NCI-H526 (cell line): ENCODE results near the gene WAC.
"Not testable (repeated sequence)": the region's sequence is repeated elsewhere in the genome, so short reads cannot be mapped to it uniquely, and the experiment has no call there.

Source experiments
- DNase-seq, 2 experiments: peaks; one replicate each; lab custom pipeline; 2025; lab: John Stamatoyannopoulos, UW

The WAC gene

GRCh38 chr10:28564905-28565304, 32.0 kb downstream of the WAC start:
- peak; percentile 34 to 58 for DNase-seq

- DNase-seq = no peak
These were observed 33.6 kb downstream of the WAC start for GRCh38 chr10:28566458-28567015.

DNA sequence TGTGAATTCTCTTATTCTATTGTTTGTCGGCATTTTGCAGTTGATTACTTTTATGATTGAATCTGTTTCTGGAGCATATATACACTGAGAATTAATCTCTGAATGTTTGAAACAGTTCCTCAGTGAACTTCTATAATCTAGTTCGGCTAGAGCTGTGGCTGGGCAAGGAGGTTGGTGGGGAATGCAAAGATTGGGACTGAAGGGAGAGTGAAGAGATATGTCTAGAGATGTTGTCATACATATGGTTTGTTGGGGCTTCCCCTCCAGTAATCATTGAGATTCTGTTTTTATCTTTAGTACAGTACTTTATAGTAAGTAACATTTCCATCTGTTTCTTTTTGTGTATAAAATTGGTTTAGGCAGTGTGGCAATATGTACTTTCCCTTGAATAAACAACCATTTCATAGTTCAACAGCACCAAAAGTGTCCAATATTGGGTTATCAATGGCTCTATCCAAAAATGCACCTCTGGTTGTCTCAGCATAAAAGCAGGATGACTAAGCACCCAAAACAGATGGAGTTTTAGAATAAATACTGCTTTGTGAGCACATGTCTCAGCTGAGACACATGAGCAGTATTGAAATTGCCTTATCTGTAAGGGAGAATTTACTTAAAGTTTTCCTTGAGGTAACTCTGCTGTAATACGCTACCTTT, 36.7 kb downstream of the WAC start:
- no peak for DNase-seq

- DNase-seq = no peak
These were observed 37.7 kb downstream of the WAC start for GRCh38 chr10:28570598-28570997.

DNA sequence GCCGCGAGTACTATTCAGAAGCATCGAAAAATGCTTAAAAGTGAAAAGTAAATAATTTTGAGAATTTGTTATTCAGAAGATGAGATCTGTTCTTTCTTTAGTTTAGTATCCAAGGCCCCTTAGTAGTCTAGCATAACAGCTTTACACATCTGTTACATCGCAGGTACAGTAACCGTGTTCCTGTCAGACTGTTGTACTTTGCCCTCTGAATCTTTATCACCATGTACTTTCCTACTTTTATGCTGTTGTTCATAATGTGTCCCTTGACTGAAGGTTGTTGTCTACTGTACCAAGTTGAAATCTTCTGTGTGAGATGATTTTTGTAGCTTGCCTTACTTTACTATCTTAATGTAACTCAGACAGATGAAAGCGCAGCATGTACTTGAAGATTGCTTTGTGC, 38.3 kb downstream of the WAC start:
- DNase-seq = no peak

DNA sequence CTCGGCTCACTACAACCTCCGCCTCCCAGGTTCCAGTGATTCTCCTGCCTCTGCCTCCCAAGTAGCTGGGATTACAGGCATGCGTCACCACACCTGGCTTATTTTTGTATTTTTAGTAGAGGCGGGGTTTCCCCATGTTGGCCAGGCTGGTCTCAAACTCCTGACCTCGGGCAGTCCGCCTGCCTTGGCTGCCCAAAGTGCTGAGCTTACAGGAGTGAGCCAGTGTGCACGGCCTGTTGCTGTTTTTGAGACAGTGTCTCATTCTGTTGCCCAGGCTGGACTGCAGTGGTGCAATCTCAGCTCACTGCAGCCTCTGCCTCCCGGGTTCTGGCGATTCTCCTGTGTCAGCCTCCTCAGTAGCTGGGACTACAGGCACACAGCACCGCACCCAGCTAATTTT, 41.3 kb downstream of the WAC start:
- not testable (repeated sequence) for DNase-seq

DNA sequence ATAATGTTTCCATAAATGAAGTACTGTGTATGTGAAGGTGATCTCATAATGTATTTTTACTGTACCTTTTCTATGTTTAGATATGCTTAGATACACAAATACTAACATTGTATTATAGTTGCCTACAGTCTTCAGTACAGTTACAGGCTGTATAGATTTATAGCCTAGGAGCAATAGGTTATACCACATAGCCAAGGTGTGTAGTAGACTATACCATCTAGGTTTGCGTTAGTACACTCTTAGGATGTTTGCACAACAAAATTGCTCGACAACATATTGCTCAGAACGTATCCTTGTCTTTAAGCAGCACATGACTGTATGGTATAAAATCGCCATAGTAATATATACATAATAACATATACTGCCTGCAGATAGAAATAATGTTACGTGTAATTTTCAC, 42.9 kb downstream of the WAC start:
- DNase-seq = no peak

- no peak for DNase-seq
These were observed 44.6 kb downstream of the WAC start for GRCh38 chr10:28577506-28577905.

DNA sequence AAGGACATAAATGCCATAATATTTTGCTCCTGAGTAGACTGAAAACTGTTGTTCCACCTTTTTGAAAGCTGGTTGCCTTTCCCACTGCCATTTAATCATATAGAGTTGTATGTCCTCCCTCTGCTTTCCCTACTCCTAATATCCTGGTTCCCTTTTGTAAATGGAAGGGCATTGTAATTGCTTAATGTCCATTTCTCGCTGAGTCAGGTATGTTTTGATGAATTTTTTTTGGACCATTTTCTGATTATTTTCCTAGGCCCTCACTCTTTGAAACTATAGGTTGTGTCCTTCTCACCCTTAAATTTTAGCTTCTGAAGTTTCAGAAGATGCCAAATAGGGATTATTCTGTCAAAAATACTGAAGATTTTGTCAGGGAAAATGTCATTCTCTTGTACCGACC, 45.5 kb downstream of the WAC start:
- DNase-seq = no peak

- DNase-seq = no peak
These were observed 47.9 kb downstream of the WAC start for GRCh38 chr10:28580825-28581224.

- no peak for DNase-seq
These were observed 49.0 kb downstream of the WAC start for GRCh38 chr10:28581916-28582315.

DNA sequence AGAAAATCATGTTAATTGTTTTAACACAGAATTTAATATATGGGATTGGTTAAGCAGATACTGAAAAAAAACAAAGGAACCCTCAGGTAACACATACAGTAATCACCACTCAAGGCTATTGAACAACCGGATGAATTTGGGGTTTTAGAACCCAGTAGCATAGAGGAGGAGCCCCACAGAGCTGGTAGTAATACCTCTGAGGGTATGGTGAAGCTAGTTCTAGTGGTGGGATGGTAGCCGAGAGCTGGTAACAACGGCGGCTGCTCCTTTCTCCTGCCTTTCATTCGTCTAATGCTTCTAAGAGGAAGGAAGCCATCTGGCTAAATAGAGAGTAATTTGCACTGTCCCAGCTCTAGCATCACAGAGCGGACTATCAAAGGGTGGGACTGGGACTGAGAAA, 52.2 kb downstream of the WAC start:
- DNase-seq = no peak

DNA sequence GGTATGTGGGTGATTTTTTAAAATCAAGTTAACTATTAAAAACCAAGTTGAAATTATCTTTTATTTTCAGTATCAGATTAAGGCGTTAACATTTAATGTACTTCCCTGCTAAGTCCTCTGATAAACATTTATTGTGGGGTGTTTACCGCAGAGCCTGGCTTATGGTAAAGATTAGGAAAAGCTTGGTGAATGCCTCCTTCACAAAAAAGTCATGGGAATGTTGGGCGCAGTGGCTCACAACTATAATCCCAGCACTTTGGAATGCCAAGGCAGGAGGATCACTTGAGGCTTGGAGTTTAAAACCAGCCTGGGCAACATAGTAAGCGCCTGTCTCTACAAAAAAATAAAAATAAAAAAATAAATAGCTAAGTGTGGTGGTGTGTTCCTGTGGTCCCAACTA, 53.3 kb downstream of the WAC start:
- no peak for DNase-seq

- no peak for DNase-seq
These were observed 54.5 kb downstream of the WAC start for GRCh38 chr10:28587270-28587969.

DNA sequence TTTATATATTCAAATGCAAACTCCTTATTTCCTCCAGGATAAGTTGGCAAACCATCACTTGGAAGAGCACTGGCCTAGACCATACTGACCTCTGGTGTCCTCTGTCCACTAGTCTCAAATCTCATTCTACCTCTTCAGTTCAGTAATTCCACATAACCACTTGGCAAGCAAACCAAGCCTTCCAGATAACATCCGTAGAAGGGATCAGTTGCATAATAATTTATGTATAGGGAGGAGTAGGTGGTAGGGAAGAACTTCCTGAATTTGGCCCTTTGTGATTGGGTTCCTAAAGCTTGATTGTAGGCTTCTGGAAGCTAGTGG, 55.0 kb downstream of the WAC start:
- no peak for DNase-seq

GRCh38 chr10:28592953-28593352, 60.0 kb downstream of the WAC start:
- DNase-seq = no peak

- no peak for DNase-seq
These were observed 60.9 kb downstream of the WAC start for GRCh38 chr10:28593811-28594210.

GRCh38 chr10:28594406-28594805, 61.5 kb downstream of the WAC start:
- no peak for DNase-seq

DNA sequence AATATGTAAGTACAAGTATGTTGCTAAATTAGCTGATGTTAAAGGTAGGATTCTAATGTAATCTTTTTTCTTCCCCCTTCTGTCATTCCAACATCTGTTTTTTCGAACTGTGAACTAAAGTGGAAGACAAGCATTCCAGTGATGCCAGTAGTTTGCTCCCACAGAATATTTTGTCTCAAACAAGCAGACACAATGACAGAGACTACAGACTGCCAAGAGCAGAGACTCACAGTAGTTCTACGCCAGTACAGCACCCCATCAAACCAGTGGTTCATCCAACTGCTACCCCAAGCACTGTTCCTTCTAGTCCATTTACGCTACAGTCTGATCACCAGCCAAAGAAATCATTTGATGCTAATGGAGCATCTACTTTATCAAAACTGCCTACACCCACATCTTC, 62.7 kb downstream of the WAC start:
- no peak for DNase-seq

DNA sequence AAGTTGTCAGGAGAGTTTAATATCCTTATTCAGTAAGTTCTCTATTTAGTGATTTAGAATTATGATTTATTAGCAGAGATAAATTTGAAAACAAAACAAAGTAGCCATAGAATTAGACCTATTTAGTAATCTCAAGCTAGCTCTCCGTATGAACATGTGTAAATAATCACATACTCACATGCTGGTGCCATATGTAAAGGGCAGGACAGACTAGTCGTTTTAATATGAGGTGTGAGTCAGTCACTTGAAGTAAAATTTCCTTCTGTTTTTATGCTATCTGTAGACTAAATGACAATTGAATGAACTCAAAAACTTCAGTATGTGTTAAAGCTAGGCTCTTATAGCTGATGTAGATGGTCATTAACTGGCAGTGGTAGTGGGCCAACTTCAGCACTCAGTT, 67.1 kb downstream of the WAC start:
- DNase-seq = no peak

- no peak for DNase-seq
These were observed 68.1 kb downstream of the WAC start for GRCh38 chr10:28601012-28601411.

DNA sequence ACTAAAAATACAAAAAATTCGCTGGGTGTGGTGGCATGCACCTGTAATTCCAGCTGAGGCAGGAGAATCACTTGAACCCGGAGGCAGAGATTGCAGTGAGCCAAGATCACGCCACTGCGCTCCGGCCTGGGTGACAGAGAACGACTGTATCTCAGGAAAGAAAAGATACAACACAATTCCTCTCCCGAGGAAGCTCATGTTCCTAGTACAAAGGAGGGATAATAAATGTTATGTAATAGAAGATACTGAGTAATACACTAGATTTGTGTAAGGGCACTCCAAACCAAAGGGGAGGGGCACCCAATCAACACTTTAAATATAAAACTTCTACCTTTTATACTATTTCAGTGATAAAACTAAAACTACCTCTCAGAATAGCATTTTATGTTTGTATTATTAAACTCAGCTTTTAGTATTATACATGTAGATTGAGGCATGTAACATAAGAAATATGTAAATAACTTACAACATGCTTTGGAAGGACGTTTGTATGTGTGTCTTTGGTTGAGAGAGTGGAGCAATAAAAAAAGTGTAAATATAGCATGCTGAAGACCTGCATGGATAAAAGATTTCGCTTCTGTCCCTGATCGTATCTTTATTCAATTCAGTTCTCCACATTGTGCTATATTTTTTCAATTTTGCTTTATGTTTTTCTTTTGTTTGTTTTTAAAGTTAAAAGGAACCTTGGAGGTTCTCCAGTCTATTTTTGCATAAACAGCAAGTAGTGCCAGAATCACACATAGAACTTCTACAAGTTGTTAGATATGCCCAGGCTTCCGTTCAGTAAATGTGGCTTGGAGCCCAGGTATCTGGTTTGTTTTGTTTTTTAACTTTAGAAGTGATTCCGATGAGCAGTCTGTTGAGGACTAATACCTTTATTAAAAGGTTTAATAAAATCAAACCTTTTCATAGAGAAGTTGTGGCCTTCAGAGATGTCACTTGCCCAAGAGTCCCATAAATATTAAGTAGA, 71.9 kb downstream of the WAC start:
- DNase-seq = no peak

DNA sequence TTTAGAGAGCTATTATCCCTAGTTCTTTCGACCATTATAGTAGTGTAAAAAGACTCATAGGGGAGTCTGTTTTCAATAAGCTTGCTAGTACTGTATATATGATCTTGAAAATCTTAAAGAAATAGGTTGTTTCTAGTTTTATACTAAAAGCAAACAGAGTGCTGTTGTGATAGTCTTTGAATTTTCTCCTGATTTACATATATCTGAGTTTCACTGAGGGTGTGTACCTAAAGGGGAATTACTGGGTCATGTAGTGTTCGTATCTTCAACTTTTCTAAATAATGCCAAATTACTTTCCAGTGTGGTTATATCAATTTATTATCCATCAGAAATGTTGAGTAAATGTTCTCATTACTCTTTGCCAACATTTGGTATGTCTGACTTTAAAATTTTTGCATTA, 73.7 kb downstream of the WAC start:
- DNase-seq = no peak
